ENCODE measurements around the gene GPC6.
"Not testable (repeated sequence)": the region's sequence is repeated elsewhere in the genome, so short reads cannot be mapped to it uniquely, and the experiment has no call there.

The GPC6 gene

GRCh38 chr13:93420887-93421286, 194.3 kb downstream of the GPC6 start:
- in situ Hi-C loops (cut with HindIII; ENCODE audit: low sequenced_read_pairs), result no loop called here

DNA sequence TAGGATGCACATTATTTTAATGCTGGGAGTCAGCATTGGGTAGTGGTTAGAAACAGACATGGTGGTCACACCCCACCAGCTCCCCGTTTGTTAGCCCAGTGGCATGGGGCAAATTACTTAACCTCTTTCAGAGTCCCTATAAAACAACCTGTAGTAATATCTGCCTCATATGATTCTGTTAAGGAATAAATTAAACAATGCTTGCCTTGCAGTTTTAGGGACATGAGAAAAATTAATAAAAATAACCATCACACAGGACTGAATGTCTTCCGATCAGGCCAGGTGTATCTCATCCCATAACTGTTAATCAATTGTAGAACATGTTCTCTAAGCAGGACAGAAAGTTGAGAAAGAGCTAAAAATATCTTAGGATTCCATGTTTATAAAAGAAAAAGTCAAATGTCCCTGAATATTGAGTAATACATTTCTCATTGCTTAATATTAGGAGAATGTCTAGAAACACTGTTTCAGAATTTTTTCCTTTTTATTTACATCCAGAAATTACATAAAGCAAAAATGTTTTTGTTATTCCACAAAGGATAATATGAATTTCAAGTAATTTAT, 196.5 kb downstream of the GPC6 start:
- in situ Hi-C loops (cut with HindIII; ENCODE audit: low sequenced_read_pairs), result no loop called here

- in situ Hi-C loops (cut with HindIII; ENCODE audit: low sequenced_read_pairs), result no loop called here
Observed at GRCh38 chr13:93425411-93425810, 198.8 kb downstream of the GPC6 start.

- in situ Hi-C loops (cut with HindIII; ENCODE audit: low sequenced_read_pairs), result no loop called here
Observed at GRCh38 chr13:93430381-93430780, 203.8 kb downstream of the GPC6 start.

DNA sequence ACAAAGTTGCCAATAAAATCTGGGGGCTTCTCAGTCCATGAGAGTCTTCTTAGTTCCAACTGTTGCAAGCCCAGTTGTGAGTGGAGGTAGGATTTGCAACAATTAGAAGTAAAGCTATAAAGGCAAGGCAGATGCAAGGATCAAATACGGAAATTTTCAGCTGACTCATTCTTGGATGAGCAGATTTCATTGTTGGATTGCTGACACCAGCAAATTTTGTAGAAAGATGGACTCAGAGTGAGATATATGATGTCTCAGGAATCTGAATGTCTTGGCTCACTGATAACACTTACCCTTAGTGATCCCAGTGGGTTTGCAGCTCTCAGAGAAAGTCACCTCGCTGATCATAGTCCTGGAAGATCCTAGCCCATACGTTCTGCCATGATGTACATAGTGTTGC, 209.0 kb downstream of the GPC6 start:
- in situ Hi-C loops (cut with HindIII; ENCODE audit: low sequenced_read_pairs), result no loop called here

DNA sequence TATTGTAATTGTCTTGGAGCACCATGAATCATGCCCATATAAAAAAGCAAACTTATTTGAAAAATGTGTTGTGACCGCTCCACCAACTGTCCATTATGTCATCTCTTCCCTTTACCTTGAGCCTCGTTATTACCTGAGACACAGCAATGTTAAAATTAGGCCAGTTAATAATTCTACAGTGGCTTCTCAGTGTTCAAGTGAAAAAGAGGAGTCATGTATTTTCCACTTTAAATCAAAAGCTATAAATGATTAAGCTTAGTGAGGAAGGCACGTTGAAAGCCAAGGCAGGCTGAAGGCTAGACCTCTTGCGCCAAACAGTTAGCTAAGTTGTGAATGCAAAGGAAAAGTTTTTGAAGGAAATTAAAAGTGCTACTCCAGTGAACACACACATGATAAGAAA, 210.5 kb downstream of the GPC6 start:
- in situ Hi-C loops (cut with HindIII; ENCODE audit: low sequenced_read_pairs), result no loop called here

DNA sequence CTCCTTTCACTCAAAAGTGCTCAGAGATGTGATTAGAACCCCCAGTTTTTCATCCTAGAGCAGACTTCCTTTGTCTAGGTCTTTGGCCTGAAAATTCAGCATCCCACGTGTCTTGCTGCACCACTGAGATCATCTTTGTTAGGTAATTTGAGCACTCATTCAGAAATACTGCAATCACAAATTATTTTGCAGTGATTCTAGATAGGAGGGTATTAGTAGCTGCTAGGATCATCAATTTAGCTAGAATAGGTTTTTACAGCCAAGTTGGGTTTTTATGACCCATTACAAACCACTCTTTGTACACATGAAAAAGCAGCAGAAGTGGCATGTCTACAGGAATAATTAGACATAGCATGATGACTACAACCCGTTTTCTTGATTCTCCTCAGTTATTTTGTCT, 219.6 kb downstream of the GPC6 start:
- in situ Hi-C loops (cut with HindIII; ENCODE audit: low sequenced_read_pairs), result no loop called here

- in situ Hi-C loops (cut with HindIII; ENCODE audit: low sequenced_read_pairs), result no loop called here
Observed at GRCh38 chr13:93450191-93450621, 223.6 kb downstream of the GPC6 start.

DNA sequence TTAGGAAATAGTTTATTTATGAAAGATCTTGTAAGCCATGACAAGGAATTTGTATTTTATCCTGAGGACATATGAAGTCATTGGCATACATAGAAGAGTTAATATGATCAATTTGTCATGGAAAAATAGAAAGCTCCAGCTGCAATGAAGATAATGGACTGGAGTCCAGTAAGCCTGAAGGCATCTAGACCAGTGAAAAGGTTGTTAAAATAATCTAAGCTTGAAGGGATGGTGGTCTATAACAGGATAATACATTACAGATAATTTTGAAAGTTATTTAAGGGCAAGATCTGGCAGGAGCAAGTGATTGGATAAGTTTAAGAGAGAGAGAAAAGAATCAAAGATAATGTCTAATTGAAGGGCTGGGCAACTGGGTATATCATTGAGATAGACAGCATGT, 224.2 kb downstream of the GPC6 start:
- in situ Hi-C loops (cut with HindIII; ENCODE audit: low sequenced_read_pairs), result no loop called here

GRCh38 chr13:93454676-93455235, 228.1 kb downstream of the GPC6 start:
- in situ Hi-C loops (cut with HindIII; ENCODE audit: low sequenced_read_pairs), result not testable (repeated sequence)

DNA sequence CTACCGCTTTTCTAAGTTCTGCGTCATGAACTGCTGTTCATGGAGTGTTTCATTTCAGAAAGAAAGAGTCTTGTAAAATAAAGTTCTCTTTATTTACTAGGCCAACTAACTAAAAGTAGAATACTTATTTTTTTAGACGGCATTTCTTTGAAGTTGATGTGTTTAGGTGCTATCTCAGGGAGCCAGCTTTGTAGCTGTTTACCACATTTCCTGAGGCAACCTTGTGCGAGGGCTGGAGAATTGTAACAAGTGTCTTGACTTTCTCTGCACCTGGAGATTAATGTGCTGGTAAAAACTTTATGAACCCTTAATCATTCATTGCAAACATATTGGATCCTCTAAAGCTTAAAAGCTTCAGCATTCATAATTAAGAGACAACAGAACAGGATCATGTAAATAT, 229.3 kb downstream of the GPC6 start:
- in situ Hi-C loops (cut with HindIII; ENCODE audit: low sequenced_read_pairs), result no loop called here

DNA sequence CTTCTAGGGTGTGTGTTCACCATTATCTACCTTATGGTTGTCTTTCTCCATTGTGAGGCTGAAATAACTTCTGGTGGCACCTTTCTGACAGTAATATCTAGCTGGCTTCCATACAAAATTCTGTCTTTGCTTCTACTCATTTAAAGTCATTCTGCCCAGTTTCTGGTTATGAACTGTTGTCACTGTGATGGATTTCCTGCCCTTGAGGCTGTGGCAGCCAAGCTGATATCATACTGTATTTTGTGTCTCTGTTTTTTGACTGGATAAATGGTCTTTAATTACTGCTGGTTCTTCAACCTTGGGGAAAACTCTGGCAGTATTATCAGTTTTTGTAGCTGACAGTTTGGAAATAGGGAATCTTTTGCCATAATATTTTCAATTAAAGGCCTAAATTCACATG, 233.4 kb downstream of the GPC6 start:
- in situ Hi-C loops (cut with HindIII; ENCODE audit: low sequenced_read_pairs), result no loop called here

- in situ Hi-C loops (cut with HindIII; ENCODE audit: low sequenced_read_pairs), result no loop called here
Observed at GRCh38 chr13:93462151-93462550, 235.5 kb downstream of the GPC6 start.

GRCh38 chr13:93466502-93467036, 240.0 kb downstream of the GPC6 start:
- in situ Hi-C loops (cut with HindIII; ENCODE audit: low sequenced_read_pairs), result no loop called here

DNA sequence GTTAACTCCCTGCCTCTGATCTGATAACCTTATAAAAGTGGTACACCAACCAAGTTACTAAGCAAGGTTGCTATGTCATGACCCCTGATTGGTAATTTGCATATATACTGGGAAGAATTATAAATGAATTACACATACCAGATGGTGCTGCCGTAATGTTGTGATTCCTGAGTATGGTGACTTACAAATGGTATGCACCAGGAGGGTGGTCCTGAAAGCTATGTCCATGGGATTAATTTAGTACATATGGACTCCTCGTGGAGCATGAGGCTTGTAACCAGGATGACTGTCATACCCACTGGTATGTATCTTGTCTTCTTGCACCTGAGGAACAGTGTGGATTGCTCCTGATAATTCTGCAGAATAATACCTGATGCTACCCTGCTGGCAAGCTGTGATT, 240.6 kb downstream of the GPC6 start:
- in situ Hi-C loops (cut with HindIII; ENCODE audit: low sequenced_read_pairs), result no loop called here

- in situ Hi-C loops (cut with HindIII; ENCODE audit: low sequenced_read_pairs), result no loop called here
Observed at GRCh38 chr13:93468433-93468832, 241.8 kb downstream of the GPC6 start.

DNA sequence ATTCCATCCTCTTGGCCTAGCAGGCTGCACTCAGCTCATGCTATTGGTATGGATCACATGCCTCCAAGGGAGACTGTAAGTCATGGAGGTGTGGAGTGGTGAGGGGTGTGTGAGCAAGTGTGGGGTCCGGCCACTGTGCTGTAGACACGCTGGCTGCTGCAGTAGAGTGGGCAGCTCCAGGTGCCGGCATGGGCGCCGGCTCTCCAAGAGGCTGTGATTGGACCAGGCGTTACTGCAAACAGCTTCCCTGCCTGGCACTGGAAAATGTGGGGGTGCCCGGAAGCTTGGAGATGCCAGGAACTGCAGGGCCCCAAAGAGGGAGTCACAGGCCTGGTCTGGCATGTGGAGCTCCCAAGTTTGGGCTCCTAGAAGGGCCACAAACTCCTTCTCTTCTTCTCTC, 245.7 kb downstream of the GPC6 start:
- in situ Hi-C loops (cut with HindIII; ENCODE audit: low sequenced_read_pairs), result no loop called here

GRCh38 chr13:93472814-93473296, 246.2 kb downstream of the GPC6 start:
- in situ Hi-C loops (cut with HindIII; ENCODE audit: low sequenced_read_pairs), result no loop called here

GRCh38 chr13:93473441-93474270, 247.0 kb downstream of the GPC6 start:
- in situ Hi-C loops (cut with HindIII; ENCODE audit: low sequenced_read_pairs), result no loop called here

GRCh38 chr13:93476175-93476574, 249.6 kb downstream of the GPC6 start:
- in situ Hi-C loops (cut with HindIII; ENCODE audit: low sequenced_read_pairs), result no loop called here

GRCh38 chr13:93477238-93477637, 250.6 kb downstream of the GPC6 start:
- in situ Hi-C loops (cut with HindIII; ENCODE audit: low sequenced_read_pairs), result no loop called here

DNA sequence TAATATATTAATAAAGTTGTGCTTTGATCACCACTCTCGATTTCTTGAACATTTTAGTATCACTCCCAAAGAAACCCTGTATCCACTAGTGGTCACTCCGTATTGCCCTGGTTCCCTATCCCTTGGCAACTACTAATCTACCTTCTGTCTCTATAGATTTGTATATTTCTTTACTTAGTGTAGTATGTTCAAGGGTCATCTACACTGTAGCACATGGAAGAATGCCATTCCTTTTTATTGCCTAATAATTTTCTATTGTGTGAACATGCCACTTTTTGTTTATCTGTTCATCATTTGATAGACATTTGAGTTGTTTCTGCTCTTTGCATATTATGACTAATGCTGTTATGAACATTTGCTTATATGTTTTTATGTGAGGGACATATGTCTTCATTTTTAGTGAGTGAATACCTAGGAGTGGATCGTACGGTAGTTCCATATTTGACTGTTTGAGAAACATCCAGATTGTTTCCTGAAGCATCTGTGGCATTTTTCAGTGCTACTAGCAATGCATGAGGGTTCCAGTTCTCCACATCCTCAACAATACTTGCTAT, 254.0 kb downstream of the GPC6 start:
- in situ Hi-C loops (cut with HindIII; ENCODE audit: low sequenced_read_pairs), result no loop called here
